ENCODE results near the gene PXK.

GRCh38 chr3:58383904-58384303, 51.2 kb downstream of the PXK start:
- TF ChIP-seq, protein P1, sequence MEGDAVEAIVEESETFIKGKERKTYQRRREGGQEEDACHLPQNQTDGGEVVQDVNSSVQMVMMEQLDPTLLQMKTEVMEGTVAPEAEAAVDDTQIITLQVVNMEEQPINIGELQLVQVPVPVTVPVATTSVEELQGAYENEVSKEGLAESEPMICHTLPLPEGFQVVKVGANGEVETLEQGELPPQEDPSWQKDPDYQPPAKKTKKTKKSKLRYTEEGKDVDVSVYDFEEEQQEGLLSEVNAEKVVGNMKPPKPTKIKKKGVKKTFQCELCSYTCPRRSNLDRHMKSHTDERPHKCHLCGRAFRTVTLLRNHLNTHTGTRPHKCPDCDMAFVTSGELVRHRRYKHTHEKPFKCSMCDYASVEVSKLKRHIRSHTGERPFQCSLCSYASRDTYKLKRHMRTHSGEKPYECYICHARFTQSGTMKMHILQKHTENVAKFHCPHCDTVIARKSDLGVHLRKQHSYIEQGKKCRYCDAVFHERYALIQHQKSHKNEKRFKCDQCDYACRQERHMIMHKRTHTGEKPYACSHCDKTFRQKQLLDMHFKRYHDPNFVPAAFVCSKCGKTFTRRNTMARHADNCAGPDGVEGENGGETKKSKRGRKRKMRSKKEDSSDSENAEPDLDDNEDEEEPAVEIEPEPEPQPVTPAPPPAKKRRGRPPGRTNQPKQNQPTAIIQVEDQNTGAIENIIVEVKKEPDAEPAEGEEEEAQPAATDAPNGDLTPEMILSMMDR (conservative IDR thresholded peaks at IDR 0.05; ENCODE audit: low read length): no peak
- no peak for TF ChIP-seq EZH2phosphoT487 (IDR thresholded peaks at IDR 0.05; ENCODE audit: borderline replicate concordance)

Data from Loucy (cell line).